Gastroesophageal sphincter (tissue), 4 donors: ENCODE measurements around the gene PDC. TPM values are rescaled to one million over a fixed set of nuclear protein-coding genes. Genes with fewer than 3 reads are reported as not detected.

Experiments used
- ATAC-seq: fragments of 150-250 bp; one replicate; pipeline ENCODE4 v1.9.1; 2016; ENCODE audit warnings: mild to moderate bottlenecking, moderate library complexity
- H3K27ac ChIP-seq, 4 donors: fragments of 200-600 bp; sonication (generic) in 3 of 4; 1 replicate in 3 of 4; 2 replicates in 1 of 4; pipeline ENCODE4 v1.5.1; 2016 to 2019
- H3K27me3 ChIP-seq: fragments of 200-600 bp; sonication (generic); one replicate; pipeline ENCODE4 v1.5.1; 2019
- H3K36me3 ChIP-seq, 2 donors: fragments of 200-600 bp; sonication (generic); one replicate each; pipeline ENCODE4 v1.5.1; 2019; ENCODE audit warnings: control low read depth in 1 of 2
- H3K4me1 ChIP-seq, 3 donors: fragments of 200-600 bp; sonication (generic); 1 replicate in 2 of 3; 2 replicates in 1 of 3; pipeline ENCODE4 v1.5.1; 2016 to 2019; ENCODE audit warnings: control low read depth in 2 of 3
- H3K4me3 ChIP-seq, 2 donors: fragments of 200-600 bp; sonication (generic); one replicate each; pipeline ENCODE4 v1.5.1; 2019; ENCODE audit warnings: mild to moderate bottlenecking in 1 of 2, moderate library complexity in 1 of 2
- H3K9me3 ChIP-seq, 3 donors: fragments of 200-600 bp; sonication (generic); one replicate each; pipeline ENCODE4 v1.5.1; 2017 to 2019; ENCODE audit warnings: control low read depth in 2 of 3
- CTCF ChIP-seq, 4 experiments: fragments of 200-600 bp in 2 of 4; fragments of 450-650 bp in 2 of 4; sonication (generic) in 1 of 4; IDR thresholded peaks; one replicate each; pipeline ENCODE4 v1.5.1; 2017 to 2019; ENCODE audit warnings: antibody characterized with exemption in 4 of 4, mild to moderate bottlenecking in 2 of 4, moderate library complexity in 2 of 4
- EP300 ChIP-seq: sonication (generic); formaldehyde crosslinking; IDR thresholded peaks from one replicate; pipeline ENCODE4 v1.6.1; 2017; ENCODE audit warnings: antibody characterized with exemption, mild to moderate bottlenecking
- POLR2A ChIP-seq, 2 donors: fragments of 450-650 bp; IDR thresholded peaks; one replicate each; pipeline ENCODE4 v1.6.1; 2017; ENCODE audit warnings: antibody characterized with exemption in 2 of 2, mild to moderate bottlenecking in 2 of 2, moderate library complexity in 1 of 2
- POLR2AphosphoS5 ChIP-seq: sonication (generic); formaldehyde crosslinking; IDR thresholded peaks from one replicate; pipeline ENCODE4 v1.6.1; 2017; ENCODE audit warnings: antibody characterized with exemption
- WGBS, 2 donors: methylation state at CpG; one replicate each; pipeline ENCODE4 v1.1.5; 2018; ENCODE audit warnings: low coverage in 1 of 2; 5-methylcytosine and 5-hydroxymethylcytosine counted together
- total RNA-seq, 4 donors: library from RNA; depleted of rRNA; stranded (reverse); fragments of >200 nt; gene quantifications; one replicate each; pipeline ENCODE4 v1.1.0, GENCODE V29; 2016

The PDC gene
- total RNA-seq, 4 donors from 2014 or later: not detected

GRCh38 chr1:186440584-186440983, 20.3 kb downstream of the PDC start:
- no peaks in the 10 kb centered on the region for H3K9me3 ChIP-seq
- H3K36me3 ChIP-seq: peaks cover 0 to 9% of the 10 kb centered on the region in 2 donors
- no peak overlapping the region for H3K4me3 ChIP-seq
- peaks cover 0 to 8% (median 0%) of the 10 kb centered on the region in 3 donors for H3K4me1 ChIP-seq
- H3K27ac ChIP-seq: no peak overlapping the region
- TF ChIP-seq POLR2AphosphoS5: no peak
- no peak for TF ChIP-seq EP300
- TF ChIP-seq POLR2A (IDR thresholded peaks at IDR 0.05): no peak
- TF ChIP-seq CTCF (IDR thresholded peaks at IDR 0.05): no peak
- 9 to 13% methylated on average over 3 of the region's 3 CpGs for WGBS, 2 donors
- no peaks in the 10 kb centered on the region for H3K27me3 ChIP-seq
- no peak for ATAC-seq

GRCh38 chr1:186438567-186438966, 22.3 kb downstream of the PDC start:
- H3K36me3 ChIP-seq: peaks cover 0 to 9% of the 10 kb centered on the region in 2 donors
- no peak overlapping the region for H3K27ac ChIP-seq
- no peak overlapping the region for H3K4me3 ChIP-seq
- peaks cover 0 to 8% (median 0%) of the 10 kb centered on the region in 3 donors for H3K4me1 ChIP-seq
- no peak for ATAC-seq
- TF ChIP-seq POLR2AphosphoS5 (no peak), CTCF (IDR thresholded peaks at IDR 0.05) (no peak), EP300 (no peak), POLR2A (IDR thresholded peaks at IDR 0.05) (no peak)
- 62 to 66% methylated on average over 4 to 5 of the region's 5 CpGs for WGBS, 2 donors
- no peaks in the 10 kb centered on the region for H3K27me3 ChIP-seq
- no peaks in the 10 kb centered on the region for H3K9me3 ChIP-seq

- H3K27me3 ChIP-seq: no peaks in the 10 kb centered on the region
- H3K27ac ChIP-seq: no peak overlapping the region
- no peak overlapping the region for H3K4me3 ChIP-seq
- no peaks in the 10 kb centered on the region for H3K9me3 ChIP-seq
- TF ChIP-seq POLR2A (IDR thresholded peaks at IDR 0.05) (no peak), POLR2AphosphoS5 (no peak), CTCF (IDR thresholded peaks at IDR 0.05) (no peak), EP300 (no peak)
- peaks cover 0 to under 1% (median 0%) of the 10 kb centered on the region in 3 donors for H3K4me1 ChIP-seq
- no peak for ATAC-seq
- WGBS, 2 donors: 91 to 92% methylated on average over 1 of the region's 1 CpG
- H3K36me3 ChIP-seq: peaks cover 0 to 9% of the 10 kb centered on the region in 2 donors
Observed at GRCh38 chr1:186435336-186435735, 25.6 kb downstream of the PDC start.

GRCh38 chr1:186429017-186429416, 31.9 kb downstream of the PDC start:
- Histone ChIP-seq H3K4me1 (no peaks in the 10 kb centered on the region), H3K27me3 (no peaks in the 10 kb centered on the region), H3K9me3 (no peaks in the 10 kb centered on the region), H3K36me3 (peaks cover 0 to 17% of the 10 kb centered on the region in 2 donors), H3K4me3 (no peak overlapping the region), H3K27ac (no peak overlapping the region)
- WGBS, 2 donors: 100% methylated on average over 3 of the region's 3 CpGs
- TF ChIP-seq POLR2AphosphoS5 (no peak), POLR2A (IDR thresholded peaks at IDR 0.05) (no peak), CTCF (IDR thresholded peaks at IDR 0.05) (no peak), EP300 (no peak)
- ATAC-seq: no peak

- no peak overlapping the region for H3K27ac ChIP-seq
- no peak overlapping the region for H3K4me3 ChIP-seq
- no peaks in the 10 kb centered on the region for H3K4me1 ChIP-seq
- H3K27me3 ChIP-seq: no peaks in the 10 kb centered on the region
- no peak for ATAC-seq
- 76 to 100% methylated on average over 1 to 3 of the region's 3 CpGs for WGBS, 2 donors
- no peaks in the 10 kb centered on the region for H3K9me3 ChIP-seq
- peaks cover 0 to 17% of the 10 kb centered on the region in 2 donors for H3K36me3 ChIP-seq
- TF ChIP-seq EP300 (no peak), POLR2AphosphoS5 (no peak), POLR2A (IDR thresholded peaks at IDR 0.05) (no peak), CTCF (IDR thresholded peaks at IDR 0.05) (no peak)
Observed at GRCh38 chr1:186426118-186426517, 34.8 kb downstream of the PDC start.
